Raji (cell line): ENCODE measurements around the gene PTH2.
A peak's percentile ranks its signal among the peaks of the same experiment; 100 is the strongest.

Experiments used
- POLR2A ChIP-seq: IDR thresholded peaks from 2 replicates; pipeline ENCODE4 v1.6.1; 2011; ENCODE audit warnings: low read depth, low read length, control low read depth; ENCODE audit not compliant: insufficient read depth

PTH2 gene

GRCh38 chr19:49390131-49390928, 32.9 kb downstream of the PTH2 start:
- TF ChIP-seq POLR2A: no peak

DNA sequence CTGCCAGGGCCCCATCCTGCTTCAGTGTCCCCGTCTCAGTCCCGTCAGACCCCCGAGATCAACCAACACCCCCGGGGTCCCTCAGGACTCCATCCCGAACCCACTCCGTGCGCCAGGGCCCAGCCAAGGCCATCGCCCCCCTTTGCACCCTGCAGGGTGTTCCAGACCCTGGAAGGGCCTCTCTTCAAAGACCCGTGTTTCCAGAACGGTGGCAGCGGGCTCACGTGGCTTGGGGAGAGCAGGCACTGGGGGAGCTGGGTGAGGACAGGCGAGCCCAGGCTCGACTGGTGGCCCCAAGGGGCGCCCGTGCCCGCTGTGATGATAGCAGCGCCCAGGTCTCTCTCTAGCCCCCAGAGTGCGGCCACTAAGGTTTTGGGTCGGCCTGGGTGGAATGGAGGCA, 33.8 kb downstream of the PTH2 start:
- TF ChIP-seq POLR2A: no peak

DNA sequence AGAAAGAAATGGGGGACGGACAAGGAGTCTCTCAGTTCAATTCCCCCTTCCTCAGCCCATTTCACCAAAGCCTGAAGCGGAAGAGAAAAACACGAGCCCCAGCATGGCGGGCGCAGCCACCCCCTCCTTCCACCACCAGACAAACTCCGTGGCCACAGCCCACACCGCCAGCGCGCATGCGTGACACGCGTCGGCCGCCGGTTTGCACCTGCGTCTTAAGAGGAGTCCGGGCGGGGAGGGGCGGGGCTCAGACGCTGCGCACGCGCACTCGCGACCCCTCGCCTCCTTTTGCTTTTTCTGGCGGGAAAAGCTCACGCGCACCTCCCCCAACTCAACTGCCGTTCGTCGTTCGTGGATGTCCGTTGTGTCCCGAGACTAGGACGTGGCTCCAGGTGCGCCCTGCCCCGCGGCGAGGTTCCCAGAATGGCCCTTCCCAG, 35.3 kb downstream of the PTH2 start, which contains the start of gene KASH5:
TSS of gene KASH5 (plus strand) at position 314 of the 437 bp plus-strand sequence. CDS start 2,635 bp downstream, outside the sequence.
- peak; percentile 56 for TF ChIP-seq POLR2A

- no peak for TF ChIP-seq POLR2A
Observed at GRCh38 chr19:49383599-49383998, 39.6 kb downstream of the PTH2 start.

GRCh38 chr19:49382639-49383038, 40.6 kb downstream of the PTH2 start:
- no peak for TF ChIP-seq POLR2A

DNA sequence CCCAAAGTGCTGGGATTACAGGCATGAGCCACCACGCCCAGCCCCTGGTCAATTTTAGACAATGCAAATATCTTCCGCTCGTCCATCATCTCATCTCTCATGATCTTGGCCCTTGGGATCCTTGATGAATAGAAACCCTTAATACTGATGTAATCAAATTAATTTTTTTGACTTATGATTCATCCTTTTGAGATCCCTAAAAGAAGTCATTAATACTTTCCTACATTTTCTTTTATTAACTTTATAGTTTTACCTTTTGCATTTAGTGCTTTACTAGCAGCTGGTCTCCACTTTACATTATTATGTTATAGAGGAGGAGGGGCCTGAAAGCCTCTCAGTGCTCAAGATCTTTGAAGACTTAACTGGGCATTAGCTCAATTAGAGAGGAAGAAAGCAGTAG, 42.9 kb downstream of the PTH2 start:
- no peak for TF ChIP-seq POLR2A

DNA sequence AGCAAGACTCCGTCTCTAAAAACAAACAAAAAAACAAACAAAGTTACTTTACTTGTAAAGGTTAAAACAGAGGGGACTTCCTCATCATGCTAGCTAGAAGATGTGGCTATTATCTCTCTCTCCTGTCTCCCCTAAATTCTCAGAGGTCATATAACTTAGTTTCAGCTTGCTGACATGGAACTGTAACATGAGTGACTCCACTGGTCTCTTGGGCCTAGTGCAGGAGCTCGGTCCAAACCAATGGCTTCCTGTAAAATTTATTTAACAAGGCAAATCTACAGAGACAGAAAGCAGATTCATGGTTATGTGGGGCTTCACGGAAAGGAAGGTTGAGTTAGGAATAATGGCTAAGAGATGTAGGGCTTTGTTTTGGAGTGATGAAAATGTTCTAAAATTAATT, 44.7 kb downstream of the PTH2 start:
- no peak for TF ChIP-seq POLR2A

- no peak for TF ChIP-seq POLR2A
Observed at GRCh38 chr19:49374665-49375434, 48.4 kb downstream of the PTH2 start.
